Measurements from ENCODE around the gene YJU2.
"Not testable (repeated sequence)": the region's sequence is repeated elsewhere in the genome, so short reads cannot be mapped to it uniquely, and the experiment has no call there.

The YJU2 gene

DNA sequence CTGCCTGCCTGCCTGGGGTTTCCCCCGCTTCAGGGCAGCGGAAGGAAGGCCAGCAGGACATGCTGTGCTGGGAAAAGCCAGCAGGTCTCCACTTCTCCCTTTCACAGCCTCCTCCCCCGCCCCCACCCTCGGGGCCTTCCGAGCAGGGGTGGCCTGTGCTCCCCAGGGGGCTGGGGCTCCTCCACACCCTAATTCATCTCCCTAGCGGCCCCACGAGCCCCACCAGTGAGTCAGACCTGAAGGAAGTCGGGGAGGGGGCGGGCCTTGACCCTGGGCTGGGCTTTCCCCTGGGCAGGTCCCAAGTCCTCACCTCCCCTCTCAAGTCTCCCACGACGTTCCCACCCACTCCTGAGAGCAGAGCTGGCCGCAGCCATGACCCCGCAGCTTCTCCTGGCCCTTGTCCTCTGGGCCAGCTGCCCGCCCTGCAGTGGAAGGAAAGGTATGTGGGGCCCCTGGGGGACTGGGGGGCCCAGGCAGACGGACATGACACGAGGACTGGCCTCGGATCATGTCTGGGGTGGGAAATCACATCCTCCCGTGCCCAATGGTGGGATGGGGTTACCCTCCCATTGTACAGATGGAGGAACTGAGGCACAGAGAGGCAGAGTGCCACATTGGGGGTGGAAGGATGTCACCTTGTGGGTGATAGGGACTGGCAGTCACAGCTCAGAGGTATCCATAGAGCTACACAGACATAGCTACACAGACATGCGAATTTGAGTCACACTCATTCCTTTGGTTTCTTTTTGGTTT, 17.5 kb upstream of the YJU2 start, which contains the start of gene EBI3:
EBI3 (plus strand) TSS at position 345 of the 753 bp plus-strand sequence; CDS start at position 373, 28 bp downstream.
- DNase-seq, result no peak

DNA sequence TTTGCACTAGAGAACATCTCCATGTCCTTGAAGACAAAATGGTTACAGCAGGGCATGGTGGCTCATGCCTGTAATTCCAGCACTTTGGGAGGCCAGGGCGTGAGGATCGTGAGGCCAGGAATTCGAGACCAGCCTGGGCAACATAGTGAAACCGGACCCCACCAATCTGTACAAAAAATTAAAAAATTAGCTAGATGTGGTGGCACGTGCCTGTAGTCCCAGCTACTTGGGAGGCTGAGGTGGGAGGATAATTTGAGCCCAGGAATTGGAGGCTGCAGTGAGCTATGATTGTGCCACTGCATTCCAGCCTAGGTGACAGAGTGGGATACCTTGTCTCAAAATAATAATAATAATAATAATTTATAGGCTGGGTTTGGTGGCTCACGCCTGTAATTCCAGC, 16.6 kb upstream of the YJU2 start:
- not testable (repeated sequence) for DNase-seq

DNA sequence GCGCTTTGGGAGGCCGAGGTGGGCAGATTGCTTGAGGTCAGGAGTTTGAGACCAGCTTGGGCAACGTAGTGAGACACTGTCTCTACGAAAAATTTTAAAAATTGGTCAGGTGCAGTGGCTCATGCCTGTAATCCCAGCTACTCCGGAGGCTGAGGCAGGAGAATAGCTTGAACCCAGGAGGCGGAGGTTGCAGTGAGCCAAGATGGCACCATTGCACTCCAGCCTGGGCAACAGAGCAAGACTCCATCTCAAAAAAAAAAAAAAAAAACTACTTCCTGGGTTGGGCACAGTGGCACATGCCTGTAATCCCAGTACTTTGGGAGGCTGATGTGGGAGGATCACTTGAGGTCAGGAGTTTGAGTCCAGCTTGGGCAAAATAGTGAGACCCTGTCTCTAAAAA, 15.4 kb upstream of the YJU2 start:
- DNase-seq, result not testable (repeated sequence)

DNA sequence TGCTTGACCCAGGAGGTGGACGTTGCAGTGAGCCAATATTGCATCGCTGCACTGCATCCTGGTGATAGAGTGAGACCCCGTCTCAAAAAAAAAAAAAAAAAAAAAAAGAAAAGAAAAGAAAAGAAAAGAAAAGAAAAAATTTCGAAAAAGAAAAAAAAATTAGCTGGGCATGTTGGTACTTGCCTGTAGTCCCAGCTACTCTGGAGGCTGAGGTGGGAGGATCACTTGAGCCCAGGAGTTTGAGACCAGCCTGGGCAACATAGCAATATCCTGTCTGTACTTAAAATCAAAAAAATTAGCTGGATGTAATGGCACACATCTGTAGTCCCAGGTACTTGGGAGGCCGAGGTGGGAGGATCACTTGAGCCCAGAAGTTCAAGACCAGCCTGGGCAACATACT, 14.7 kb upstream of the YJU2 start:
- not testable (repeated sequence) for DNase-seq

DNA sequence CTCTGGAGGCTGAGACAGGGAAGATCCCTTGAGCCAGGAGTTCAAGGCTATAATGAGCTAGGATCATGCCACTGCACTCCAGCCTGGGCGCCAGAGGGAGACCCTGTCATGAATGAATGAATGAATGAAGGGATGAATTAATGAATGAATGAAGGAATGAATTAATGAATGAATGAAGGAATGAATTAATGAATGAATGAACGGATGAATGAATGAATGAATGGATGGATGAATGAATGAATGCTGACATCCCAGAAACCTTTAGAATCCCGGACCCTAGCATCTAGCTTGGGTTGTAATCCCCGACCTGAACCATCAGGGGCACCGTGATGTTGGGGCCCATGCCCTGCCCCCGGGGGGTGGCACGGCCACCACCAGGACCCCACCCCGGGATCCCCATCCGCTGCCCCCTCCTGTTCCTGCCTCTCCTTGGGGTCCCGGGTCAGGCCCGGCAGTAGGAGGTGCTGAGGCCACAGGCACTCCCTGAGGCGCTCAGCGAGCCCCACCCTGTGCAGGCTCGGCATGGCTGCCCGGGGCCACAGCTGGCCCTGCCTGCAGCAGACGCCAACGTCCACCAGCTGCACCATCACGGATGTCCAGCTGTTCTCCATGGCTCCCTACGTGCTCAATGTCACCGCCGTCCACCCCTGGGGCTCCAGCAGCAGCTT, 14.1 kb upstream of the YJU2 start:
- DNase-seq, result no peak

DNA sequence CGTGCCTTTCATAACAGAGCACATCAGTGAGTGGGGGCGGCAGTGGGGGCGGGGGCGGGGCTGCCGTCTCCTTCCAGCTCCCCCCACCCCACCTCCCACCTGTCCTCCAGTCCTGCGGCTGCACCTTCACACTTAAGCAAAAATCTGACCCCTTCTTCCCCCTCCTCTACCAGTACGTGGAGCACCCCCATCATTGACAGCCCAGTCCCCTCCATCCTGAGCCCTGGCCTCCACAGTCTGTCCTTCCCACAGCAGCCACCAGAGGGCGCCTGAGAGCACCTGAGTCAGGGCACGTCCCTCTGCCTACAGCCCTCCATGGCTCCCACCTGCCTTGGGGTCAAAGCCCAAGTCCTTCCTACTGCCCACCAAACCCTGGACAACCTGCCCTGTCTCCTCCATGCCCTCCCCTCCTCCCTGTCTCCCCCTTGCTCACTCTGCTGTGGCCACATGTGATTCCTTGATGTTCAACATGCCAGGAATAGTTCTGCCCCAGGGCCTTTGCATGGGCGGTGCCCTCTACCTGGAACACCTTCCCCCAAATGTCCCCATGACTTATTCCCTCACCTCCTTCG, 13.5 kb upstream of the YJU2 start:
- DNase-seq, result no peak

DNA sequence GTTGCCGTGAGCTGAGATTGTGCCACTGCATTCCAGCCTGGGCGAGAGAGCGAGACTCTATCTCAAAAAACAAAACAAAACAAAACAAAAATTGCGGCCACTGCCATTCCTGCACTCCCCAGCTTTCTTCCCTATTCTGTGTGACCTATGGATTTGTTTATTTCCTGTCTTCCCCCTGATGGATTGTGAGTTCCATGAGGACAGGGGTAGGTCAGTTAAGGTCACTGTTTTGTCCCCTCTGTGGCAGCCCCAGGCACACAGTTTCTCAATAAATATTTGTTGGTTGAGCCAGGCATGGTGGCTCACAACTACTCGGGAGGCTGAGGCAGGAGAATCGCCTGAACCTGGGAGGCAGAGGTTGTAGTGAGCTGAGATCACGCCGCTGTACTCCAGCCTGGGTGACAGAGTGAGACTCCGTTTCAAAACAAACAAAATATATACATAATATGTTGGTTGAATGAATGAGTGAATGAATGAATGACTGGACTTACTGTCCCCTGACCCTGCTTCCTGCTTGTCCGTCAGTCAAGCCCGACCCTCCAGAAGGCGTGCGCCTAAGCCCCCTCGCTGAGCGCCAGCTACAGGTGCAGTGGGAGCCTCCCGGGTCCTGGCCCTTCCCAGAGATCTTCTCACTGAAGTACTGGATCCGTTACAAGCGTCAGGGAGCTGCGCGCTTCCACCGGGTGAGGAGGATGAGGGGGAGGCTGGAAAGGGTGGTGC, 12.6 kb upstream of the YJU2 start:
- no peak for DNase-seq

DNA sequence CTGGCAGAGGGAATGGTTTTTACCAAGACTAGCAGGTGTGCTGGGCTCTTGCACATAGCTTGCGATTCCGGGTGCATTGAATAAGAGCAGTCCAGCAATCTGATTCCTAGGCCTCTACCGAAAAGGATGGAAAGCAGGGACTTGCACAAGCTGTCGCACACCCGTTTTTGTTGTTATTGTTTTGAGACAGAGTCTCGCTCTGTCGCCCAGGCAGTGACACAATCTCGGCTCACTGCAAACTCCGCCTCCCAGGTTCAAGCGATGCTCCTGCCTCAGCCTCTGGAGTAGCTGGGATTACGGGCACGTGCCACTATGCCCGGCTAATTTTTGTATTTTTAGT, 12.0 kb upstream of the YJU2 start:
- DNase-seq, result no peak

DNA sequence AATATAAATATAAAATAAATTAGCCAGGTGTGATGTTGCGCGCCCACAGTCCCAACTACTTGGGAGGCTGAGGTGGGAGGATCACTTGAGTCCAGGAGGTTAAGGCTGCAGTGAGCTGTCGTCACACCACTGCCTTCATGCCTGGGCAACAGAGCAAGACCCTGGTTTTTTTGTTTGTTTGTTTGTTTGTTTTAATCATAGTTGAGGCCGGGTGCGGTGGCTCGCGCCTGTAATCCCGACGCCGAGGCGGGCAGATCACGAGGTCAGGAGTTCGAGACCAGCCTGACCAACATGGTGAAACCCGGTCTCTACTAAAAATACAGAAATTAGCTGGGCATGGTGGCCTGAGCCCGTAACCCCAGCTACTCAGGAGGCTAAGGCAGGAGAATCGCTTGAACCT, 9.4 kb upstream of the YJU2 start:
- not testable (repeated sequence) for DNase-seq

DNA sequence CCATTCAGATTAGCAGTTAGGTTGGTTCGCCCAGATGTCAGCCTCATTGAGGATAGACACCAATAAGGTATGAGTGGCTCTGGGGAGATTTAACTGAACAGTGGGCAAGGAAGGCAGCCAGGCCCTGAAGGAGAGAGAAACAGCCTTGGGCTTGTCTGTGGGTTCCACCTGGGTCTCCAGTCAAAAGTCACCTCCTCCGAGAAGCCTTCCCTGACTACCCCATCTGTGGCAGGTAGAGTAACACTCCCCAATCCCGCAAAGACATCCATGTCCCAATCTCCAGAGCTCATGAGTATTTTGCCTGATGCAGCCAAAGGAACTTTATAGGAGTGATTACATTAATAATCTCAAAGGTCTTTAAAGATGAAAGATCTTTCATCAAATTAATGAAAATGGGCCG, 8.0 kb upstream of the YJU2 start:
- no peak for DNase-seq

DNA sequence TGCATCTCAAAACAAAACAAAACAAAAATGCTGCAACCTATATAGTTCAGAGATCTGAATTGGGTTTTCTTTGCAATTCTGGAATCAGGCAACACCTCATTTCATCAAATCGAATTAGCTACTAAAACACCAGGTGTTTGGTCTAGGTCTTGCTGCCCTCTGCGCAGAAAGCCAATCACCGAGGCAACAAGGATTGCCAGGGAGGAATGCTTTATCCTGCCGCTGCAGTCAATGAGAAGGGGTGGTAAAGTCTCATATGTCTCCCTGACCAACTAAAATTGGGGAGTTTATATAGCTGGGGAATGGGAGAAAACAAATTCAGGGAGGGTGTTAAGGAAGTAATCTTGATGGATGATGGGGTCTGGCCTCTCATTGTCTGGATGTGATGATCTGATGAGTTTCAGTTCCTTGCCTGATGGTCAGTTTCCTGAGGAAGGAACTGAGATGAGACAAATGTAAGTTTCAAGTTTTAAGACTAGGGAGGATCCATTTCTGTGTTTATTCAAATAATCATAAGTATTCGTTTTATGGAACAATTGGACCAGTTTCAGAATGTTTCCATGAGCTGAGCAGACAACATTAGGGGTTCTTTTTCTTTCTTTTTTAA, 5.0 kb upstream of the YJU2 start:
- DNase-seq, result no peak

DNA sequence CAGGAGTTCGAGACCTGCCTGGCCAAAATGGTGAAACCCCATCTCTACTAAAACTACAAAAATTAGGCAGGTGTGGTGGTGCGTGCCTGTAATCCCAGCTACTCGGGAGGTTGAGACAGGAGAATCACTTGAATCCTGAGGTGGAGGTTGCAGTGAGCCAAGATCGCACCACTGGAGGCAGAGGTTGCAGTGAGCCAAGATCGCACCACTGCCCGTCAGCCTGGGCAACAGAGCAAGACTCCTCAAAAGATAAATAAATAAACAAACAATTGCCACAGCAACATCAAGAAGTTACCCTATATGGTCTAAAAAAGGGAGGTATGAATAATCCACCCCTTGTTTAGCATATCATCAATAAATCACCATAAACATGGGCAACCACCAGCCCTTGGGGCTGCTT, 942 bp upstream of the YJU2 start:
- not testable (repeated sequence) for DNase-seq

DNA sequence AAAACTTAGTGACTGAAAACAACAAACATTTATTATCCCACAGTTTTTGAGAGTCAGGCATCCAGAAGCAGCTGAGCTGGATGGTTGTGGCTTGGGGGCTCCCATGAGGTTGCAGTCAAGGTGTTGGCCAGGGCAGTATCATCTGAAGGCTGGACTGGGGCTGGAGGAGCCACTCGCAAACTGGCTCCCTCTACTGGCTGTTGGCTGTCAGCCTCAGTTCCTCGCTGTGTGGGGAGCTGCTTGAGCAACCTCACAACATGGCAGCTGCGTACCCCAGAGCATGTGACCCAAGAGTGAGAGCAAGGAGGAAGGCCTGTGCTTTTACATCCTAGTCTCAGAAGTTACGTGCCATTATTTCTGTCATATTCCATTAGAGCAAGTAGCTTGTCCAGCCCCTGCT, 9.7 kb downstream of the YJU2 start:
- DNase-seq, result no peak

DNA sequence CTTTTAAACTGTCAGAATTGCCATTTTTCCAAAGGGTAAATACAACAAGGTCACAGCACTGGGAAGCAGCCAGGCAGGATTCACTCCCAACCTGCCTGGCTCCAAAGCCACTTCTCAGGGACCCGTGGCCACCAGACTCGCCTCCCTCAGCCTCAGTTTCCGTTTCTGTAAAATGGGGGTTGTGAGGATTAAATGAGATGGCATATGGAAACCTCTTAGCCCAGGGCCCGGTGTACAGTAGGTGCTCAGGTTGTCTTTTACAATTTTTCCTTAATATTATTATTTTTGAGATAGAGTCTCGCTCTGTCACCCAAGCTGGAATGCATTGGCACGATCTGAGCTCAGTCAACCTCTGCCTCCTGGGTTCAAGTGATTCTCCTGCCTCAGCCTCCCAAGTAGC, 10.1 kb downstream of the YJU2 start:
- no peak for DNase-seq

DNA sequence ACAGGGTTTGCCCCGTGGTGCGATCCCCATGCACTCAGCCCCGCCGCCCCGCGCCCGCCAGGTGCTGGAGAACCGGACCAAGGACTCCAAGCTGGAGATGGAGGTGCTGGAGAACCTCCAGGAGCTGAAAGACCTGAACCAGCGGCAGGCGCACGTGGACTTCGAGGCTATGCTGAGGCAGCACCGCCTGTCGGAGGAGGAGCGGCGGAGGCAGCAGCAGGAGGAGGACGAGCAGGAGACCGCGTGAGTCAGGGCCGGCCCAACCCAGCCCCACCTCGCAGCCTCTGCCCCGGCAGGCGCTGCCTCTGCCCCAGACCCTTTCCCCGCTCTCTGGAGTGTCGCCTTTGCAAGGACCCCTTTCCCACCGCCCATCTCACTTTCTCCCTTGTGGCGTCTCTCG, 11.3 kb downstream of the YJU2 start:
- no peak for DNase-seq

DNA sequence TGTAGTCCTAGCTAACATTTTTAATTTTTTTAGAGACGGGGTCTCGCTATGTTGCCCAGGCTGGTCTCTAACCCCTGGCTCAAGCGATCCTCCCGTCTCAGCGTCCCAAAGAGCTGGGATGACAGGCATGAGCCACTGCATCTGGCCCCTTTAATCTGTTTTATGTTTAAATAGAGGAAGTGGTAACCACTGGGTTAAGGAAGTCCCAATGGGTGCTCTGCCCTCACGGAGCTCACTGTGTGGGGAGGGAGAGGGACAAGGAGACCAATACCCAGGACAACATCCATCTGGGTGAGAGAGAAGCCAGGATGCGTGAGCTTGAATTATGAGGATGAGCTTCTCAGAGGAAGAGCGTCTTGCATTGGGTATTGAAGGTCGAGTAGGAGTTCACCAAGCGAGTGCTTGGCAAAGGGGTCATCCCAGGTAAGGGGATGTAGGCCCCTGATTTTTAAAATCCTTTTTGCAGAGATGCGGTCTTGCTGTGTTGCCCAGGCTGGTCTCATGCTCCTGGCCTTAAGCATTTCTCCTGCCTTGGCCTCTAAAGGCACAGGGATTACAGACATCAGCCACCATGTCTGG, 13.8 kb downstream of the YJU2 start:
- no peak for DNase-seq

DNA sequence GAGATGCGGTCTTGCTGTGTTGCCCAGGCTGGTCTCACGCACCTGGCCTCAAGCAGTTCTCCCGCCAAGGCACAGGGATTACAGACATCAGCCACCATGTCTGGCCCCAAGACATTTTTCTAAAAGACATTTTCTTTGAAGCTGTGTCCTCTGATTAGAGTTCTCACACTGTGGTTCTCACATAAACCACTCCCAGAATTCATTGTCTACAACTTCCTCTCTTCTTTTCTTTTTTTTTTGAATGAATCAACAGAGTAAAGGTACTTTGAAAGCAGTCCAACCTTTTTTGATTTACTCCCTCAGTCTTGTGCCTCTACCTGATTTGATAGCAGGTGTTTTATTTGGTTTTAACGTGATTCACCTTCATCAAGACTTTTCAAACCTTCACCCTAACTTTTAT, 17.9 kb downstream of the YJU2 start:
- DNase-seq, result no peak

DNA sequence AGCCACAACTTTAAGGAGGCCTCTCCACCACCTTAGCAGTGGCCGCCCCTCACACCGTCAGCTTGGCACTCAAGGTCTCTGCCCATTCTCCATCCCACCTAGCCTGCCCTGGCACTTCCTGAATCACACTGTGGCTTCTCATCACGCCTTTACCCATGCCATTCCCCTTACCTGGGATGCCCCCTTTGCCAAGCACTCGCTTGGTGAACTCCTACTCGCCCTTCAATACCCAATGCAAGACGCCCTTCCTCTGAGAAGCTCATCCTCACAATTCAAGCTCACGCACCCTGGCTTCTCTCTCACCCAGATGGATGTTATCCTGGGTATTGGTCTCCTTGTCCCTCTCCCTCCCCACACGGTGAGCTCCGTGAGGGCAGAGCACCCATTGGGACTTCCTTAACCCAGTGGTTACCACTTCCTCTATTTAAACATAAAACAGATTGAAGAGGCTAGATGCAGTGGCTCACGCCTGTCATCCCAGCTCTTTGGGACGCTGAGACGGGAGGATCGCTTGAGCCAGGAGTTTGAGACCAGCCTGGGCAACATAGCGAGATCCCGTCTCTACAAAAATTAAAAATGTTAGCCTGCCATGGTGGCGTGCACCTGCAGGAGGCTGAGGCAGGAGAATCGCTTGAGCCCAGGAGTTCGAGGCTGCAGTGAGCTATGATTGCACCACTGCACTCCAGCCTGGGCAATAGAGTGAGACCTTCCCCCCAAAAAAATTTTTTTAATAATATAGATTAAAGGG, 19.5 kb downstream of the YJU2 start:
- no peak for DNase-seq

DNA sequence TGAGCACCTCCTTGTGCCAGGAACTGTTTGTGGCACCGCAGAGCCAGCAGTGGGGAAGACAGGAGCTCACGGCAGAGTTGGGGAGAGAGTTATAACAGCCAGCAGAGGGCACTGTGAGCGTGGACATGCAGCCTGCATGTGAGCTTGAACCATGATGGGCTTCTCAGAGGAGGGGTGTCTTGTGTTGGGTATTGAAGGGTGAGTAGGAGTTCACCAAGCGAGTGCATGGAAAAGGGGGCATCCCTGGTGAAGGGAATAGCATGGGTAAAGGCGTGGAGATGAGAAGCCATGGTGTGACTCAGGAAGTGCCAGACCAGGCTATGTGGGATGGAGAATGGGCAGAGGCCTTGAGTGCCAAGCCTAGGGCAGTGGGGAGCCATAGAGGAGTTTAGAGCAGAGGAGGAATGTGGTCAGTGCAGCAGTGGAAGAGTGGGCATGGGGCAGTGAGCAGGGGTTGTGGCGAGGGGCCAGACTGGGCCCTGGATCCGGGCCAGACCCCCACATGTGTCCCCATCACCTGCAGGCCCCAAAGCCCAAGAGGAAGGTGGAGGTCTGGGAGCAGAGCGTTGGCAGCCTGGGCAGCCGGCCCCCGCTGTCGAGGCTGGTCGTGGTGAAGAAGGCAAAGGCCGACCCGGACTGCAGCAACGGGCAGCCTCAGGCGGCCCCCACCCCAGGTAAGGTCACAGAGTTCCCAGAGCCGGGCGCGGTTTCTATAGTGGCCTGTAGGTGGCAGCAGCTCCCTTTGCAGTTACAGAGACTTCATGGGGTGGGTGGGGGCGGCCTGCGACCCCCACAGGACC, 20.4 kb downstream of the YJU2 start:
- no peak for DNase-seq

DNA sequence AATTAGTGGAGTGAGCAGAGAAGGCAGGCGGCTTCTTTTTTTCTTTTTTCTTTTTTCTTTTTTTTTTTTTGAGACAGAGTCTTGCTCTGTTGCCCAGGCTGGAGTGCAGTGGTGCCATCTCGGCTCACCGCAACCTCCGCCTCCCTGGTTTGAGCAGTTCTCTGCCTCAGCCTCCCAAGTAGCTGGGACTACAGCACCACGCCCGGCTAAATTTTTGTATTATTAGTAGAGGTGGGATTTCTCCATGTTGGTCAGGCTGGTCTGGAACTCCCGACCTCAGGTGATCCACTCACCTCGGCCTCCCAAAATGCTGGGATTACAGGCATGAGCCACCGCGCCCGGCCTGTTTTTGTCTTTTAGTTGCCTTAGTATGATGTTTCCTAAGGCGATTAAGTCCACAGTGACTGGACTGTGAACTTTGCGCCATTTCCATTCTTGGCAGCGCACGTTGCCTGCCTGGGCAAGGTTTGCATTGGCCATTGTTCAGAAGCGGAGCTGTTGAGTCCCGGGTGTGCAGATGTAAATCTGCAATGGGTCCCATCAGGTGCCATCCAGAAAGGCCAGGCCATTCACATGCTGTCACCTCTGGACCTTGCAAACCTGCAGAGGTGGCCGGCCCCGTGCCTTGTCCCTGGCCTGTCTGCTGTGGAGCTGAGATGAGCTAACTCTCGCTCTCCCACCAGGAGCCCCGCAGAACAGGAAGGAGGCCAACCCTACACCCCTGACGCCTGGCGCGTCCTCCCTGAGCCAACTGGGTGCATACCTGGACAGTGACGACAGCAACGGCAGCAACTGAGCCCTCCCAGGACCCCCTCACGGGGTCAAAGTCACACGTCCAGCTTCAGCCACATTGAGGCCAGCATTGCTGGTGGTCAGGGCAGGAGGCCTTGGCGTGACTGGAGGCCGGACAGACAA, 21.3 kb downstream of the YJU2 start:
- DNase-seq, result no peak

All from NCI-H2081 treated with DMSO at 0.1 percent for 48 hours (cell line).